GM12872 (cell line): ENCODE data around the gene HOXB5.

Source experiments
- TF ChIP-seq, protein P1 (sequence below): IDR thresholded peaks from 3 replicates; pipeline ENCODE4 v1.5.1; 2011; ENCODE audit warnings: low read depth, mild to moderate bottlenecking, low read length, moderate library complexity; ENCODE audit not compliant: insufficient read depth

HOXB5 gene

DNA sequence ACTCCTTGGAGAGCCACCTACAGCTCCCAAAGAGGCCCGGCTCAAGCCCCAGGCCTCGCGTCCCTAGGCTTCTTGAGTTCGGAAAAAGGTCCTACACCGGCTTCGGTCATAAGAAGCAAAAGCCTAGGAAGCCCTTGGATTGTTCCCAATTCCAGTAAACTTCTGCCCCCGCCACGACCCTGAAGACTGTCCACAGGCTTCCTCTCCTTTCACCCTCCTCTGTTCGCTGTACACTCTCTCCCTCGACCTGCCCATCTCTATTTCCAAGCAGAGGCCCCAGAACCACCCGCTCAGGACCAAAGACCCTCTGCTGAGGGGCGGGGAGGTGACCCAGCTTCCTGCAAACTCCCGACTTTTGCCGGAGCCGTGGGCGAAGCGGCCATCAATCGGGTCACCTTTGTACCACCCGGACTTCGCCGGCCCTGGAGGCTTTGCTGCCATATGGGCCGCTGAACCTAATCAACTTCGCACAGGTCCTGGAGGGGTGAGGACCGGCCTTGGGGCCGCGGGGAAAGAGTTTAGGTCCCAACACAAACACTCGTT is 51.4 kb downstream of the HOXB5 start:
- TF ChIP-seq, protein P1, sequence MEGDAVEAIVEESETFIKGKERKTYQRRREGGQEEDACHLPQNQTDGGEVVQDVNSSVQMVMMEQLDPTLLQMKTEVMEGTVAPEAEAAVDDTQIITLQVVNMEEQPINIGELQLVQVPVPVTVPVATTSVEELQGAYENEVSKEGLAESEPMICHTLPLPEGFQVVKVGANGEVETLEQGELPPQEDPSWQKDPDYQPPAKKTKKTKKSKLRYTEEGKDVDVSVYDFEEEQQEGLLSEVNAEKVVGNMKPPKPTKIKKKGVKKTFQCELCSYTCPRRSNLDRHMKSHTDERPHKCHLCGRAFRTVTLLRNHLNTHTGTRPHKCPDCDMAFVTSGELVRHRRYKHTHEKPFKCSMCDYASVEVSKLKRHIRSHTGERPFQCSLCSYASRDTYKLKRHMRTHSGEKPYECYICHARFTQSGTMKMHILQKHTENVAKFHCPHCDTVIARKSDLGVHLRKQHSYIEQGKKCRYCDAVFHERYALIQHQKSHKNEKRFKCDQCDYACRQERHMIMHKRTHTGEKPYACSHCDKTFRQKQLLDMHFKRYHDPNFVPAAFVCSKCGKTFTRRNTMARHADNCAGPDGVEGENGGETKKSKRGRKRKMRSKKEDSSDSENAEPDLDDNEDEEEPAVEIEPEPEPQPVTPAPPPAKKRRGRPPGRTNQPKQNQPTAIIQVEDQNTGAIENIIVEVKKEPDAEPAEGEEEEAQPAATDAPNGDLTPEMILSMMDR: no peak

DNA sequence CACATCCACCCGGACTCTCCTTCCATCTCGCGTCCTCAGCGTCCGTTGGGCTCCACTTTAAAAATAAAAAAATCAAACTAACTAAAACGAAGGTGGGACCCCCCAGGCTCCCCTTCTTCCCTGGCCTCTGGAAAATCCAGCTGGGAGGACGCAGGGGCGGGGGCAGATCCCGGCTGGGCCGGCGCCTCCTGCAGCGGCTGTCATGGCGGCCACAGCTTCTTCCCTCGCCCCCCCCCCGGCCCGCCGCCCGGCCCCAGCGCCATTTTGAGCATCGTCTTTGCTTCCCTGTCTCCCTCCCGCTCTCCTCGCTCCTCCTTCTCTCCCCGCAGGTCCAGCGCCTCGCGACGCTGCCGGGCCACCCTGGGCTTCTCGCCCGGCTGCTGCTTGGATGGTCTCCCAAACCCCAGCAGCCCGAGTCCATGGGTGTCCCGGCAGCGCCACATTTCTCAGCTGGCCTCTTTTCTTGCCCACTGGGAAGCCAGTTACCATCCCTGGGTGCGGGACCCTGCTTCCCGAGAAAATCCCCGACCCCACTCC is 51.9 kb downstream of the HOXB5 start:
- TF ChIP-seq, protein P1: no peak
